Endothelial cell of umbilical vein (primary cell): Measurements from ENCODE around the gene NDUFS6. TPM values are rescaled to one million over a fixed set of nuclear protein-coding genes. Genes with fewer than 3 reads are reported as not detected.

Source experiments
- BruUV-seq: library from RNA; stranded (reverse); fragments of 400-500 nt; replicated peaks from 2 replicates; lab custom pipeline; 2021; lab: Mats Ljungman, UMichigan
- CTCF ChIA-PET: fragments of 300-600, 350-600 bp; sonication (Branson Sonifier 250); formaldehyde crosslinking; loops from one replicate; lab custom pipeline; 2021; ENCODE audit warnings: antibody characterized with exemption, inconsistent platforms; lab: Charles Lee
- POLR2A ChIA-PET: fragments of 300-600, 350-600 bp; sonication (Branson Sonifier 250); formaldehyde crosslinking; loops from one replicate; lab custom pipeline; 2021; ENCODE audit warnings: antibody characterized with exemption, inconsistent platforms; lab: Charles Lee
- DNase-seq: peaks from one replicate; pipeline ENCODE4 v3.0.0-alpha.2; 2011; ENCODE audit warnings: low read depth, low spot score
- FAIRE-seq: peaks from 2 replicates; lab custom pipeline; 2011; peaks lifted over from hg19 to GRCh38; lab: Jason Lieb, UNC
- H2AFZ ChIP-seq: 2 replicates; pipeline ENCODE4 v1.6.0; 2012; ENCODE audit warnings: low read depth, low read length, control low read depth, inconsistent platforms
- H3K27ac ChIP-seq: 2 replicates; pipeline ENCODE4 v1.5.1; 2011; ENCODE audit warnings: low read depth, mild to moderate bottlenecking, control low read depth, low read length, moderate library complexity; ENCODE audit not compliant: insufficient read depth
- H3K27me3 ChIP-seq, 2 experiments: 2 replicates each; pipeline versions ENCODE4 v1.6.0 to v1.6.1; 2011; ENCODE audit warnings: low read length in 2 of 2, mixed read lengths in 1 of 2; ENCODE audit not compliant: control insufficient read depth in 2 of 2, insufficient read depth in 2 of 2
- H3K36me3 ChIP-seq, 2 experiments: 2 replicates in 1 of 2; 3 replicates in 1 of 2; pipeline ENCODE4 v1.5.1; 2011; ENCODE audit warnings: low read length in 2 of 2, mild to moderate bottlenecking in 1 of 2, moderate library complexity in 1 of 2; ENCODE audit not compliant: control insufficient read depth in 2 of 2, insufficient read depth in 2 of 2; ENCODE audit errors: extremely low read depth in 1 of 2
- H3K4me1 ChIP-seq: 3 replicates; pipeline ENCODE4 v1.5.1; 2011; ENCODE audit warnings: mild to moderate bottlenecking, low read length; ENCODE audit not compliant: control insufficient read depth, insufficient read depth; ENCODE audit errors: extremely low read depth
- H3K4me2 ChIP-seq: 2 replicates; pipeline ENCODE4 v1.6.1; 2011; ENCODE audit warnings: low read length, control low read depth, mixed read lengths; ENCODE audit not compliant: insufficient read depth
- H3K4me3 ChIP-seq, 3 experiments: fragments of 200-600 bp in 1 of 3; sonication (generic), shearing (Covaris generic) in 1 of 3; replicated peaks in 1 of 3; 2 replicates each; pipeline ENCODE4 v1.5.1; 2011 to 2016; ENCODE audit warnings: control low read depth in 3 of 3, low read length in 3 of 3, mild to moderate bottlenecking in 2 of 3, inconsistent platforms in 1 of 3, low read depth in 1 of 3, moderate library complexity in 1 of 3; ENCODE audit not compliant: insufficient read depth in 1 of 3
- H3K79me2 ChIP-seq: 2 replicates; pipeline ENCODE4 v1.6.0; 2012; ENCODE audit warnings: low read length, inconsistent platforms; ENCODE audit not compliant: control insufficient read depth, insufficient read depth
- H3K9ac ChIP-seq: replicated peaks from 2 replicates; pipeline ENCODE3; 2011; ENCODE audit warnings: low read length, control low read depth; ENCODE audit not compliant: insufficient read depth; ENCODE audit errors: extremely low read depth
- H3K9me1 ChIP-seq: replicated peaks from 3 replicates; pipeline ENCODE4 v1.6.0; 2011; ENCODE audit warnings: mild to moderate bottlenecking, low read length; ENCODE audit not compliant: control insufficient read depth, insufficient read depth; ENCODE audit errors: extremely low read depth
- H3K9me3 ChIP-seq: replicated peaks from 2 replicates; pipeline ENCODE4 v1.5.1; 2012; ENCODE audit warnings: low read length, inconsistent platforms; ENCODE audit not compliant: control insufficient read depth, insufficient read depth
- H4K20me1 ChIP-seq: replicated peaks from 2 replicates; pipeline ENCODE3; 2011; ENCODE audit warnings: mild to moderate bottlenecking, low read length; ENCODE audit not compliant: control insufficient read depth, insufficient read depth; ENCODE audit errors: extremely low read depth
- EZH2 ChIP-seq: IDR thresholded peaks from 2 replicates; pipeline ENCODE4 v1.6.1; 2012; ENCODE audit warnings: borderline replicate concordance, low read depth, mild to moderate bottlenecking, moderate library complexity, low read length, inconsistent platforms; ENCODE audit not compliant: severe bottlenecking
- FOS ChIP-seq: IDR thresholded peaks from 2 replicates; pipeline ENCODE4 v1.6.1; 2011; ENCODE audit warnings: mild to moderate bottlenecking, low read length, moderate library complexity, borderline replicate concordance; ENCODE audit not compliant: insufficient read depth
- GATA2 ChIP-seq: IDR thresholded peaks from 2 replicates; pipeline ENCODE4 v1.7.0; 2011; ENCODE audit warnings: low read depth, mild to moderate bottlenecking, moderate library complexity, mixed read lengths, low read length; ENCODE audit not compliant: insufficient read length, insufficient read depth
- JUN ChIP-seq: IDR thresholded peaks from 2 replicates; pipeline ENCODE4 v1.6.1; 2011; ENCODE audit warnings: borderline replicate concordance, low read depth; ENCODE audit not compliant: insufficient read length, insufficient read depth
- MYC ChIP-seq: IDR thresholded peaks from one replicate; pipeline ENCODE4 v1.6.1; 2011; ENCODE audit warnings: mild to moderate bottlenecking, low read depth, low read length
- POLR2A ChIP-seq: IDR thresholded peaks from 2 replicates; pipeline ENCODE4 v1.6.1; 2012; ENCODE audit warnings: low read depth, mild to moderate bottlenecking, control low read depth, low read length
- POLR2AphosphoS5 ChIP-seq: IDR thresholded peaks from 2 replicates; pipeline ENCODE4 v1.6.1; 2012; ENCODE audit warnings: low read depth, mild to moderate bottlenecking, control low read depth, low read length, moderate library complexity; ENCODE audit not compliant: insufficient read depth
- dilution Hi-C: fragments of 300-500 bp; cut with MboI; formaldehyde crosslinking; loops from one replicate; pipeline ENCODE4 v1.15.0; 2019; ENCODE audit warnings: low sequenced_read_pairs; ENCODE audit not compliant: extremely low pct_ligation_motif_present
- intact Hi-C: fragments of 100-400 bp; cut with micrococcal nuclease; formaldehyde crosslinking; loops from one replicate; pipeline ENCODE4 v1.10.0; 2022
- polyA plus RNA-seq, 4 experiments: library from polyadenylated mRNA; depleted of rRNA in 3 of 4; stranded (reverse) in 3 of 4; unstranded in 1 of 4; fragments of >200 nt; gene quantifications; 2 replicates each; pipeline versions ENCODE4 v1.2.1 to v1.2.3, GENCODE V29; 2011 to 2012; ENCODE audit warnings: missing spikeins in 1 of 4
- total RNA-seq: library from RNA; stranded (reverse); gene quantifications from 2 replicates; pipeline ENCODE4 v1.2.3, GENCODE V29; 2021
- TF ChIP-seq, protein P1 (sequence below): IDR thresholded peaks from 2 replicates; pipeline ENCODE4 v1.6.1; 2011; ENCODE audit not compliant: insufficient read depth, insufficient read length
- TF ChIP-seq, protein P2 (sequence below), 2 donors: IDR thresholded peaks; 1 replicate in 1 of 2; 2 replicates in 1 of 2; pipeline ENCODE4 v1.5.1; 2011; ENCODE audit warnings: low read length in 2 of 2, mild to moderate bottlenecking in 2 of 2, moderate library complexity in 2 of 2, control low read depth in 1 of 2, inconsistent platforms in 1 of 2, low read depth in 1 of 2; ENCODE audit not compliant: insufficient read depth in 1 of 2; ENCODE audit errors: extremely low read depth in 1 of 2

The NDUFS6 gene
- total and polyA plus RNA-seq, 2 donors (not counting 3 experiments of a cell fraction or from before 2014, with no cell fraction given): 42.5 to 127 TPM

DNA sequence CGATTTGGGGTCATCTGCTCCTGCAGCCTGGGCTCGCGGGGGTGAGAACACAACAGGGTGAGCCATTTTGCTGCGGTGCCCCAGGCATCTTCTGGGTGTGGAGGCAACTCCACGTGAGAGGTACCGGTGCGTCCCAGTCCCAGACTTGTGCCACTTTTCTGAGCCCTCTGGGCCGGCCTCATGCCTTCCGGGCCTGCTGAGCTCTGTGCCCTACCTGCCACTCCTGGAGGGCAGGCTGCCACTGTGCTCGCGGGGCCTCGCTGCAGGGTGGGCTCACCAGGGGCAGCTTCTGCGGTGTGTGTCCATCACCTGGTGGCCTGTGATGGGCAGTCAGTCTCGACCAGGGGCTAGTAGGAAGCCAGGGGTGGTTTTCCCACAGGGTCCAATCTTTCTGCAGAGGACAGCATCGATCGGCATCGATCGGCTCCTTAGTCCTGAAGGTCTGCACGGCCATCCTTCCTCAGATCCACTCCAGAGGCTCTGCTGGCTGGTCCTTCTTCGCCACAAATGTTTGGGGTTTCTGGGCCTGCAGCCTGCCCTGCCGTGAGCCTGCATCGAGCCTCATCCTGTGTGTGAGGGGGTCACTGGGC is 58.9 kb downstream of the NDUFS6 start:
- no peak overlapping the region for H3K4me2 ChIP-seq
- H3K9me1 ChIP-seq: no peaks in the 10 kb centered on the region
- DNase-seq (no peak), FAIRE-seq (no peak)
- no peaks in the 10 kb centered on the region for H3K9me3 ChIP-seq
- no peak overlapping the region for H3K9ac ChIP-seq
- no peaks in the 10 kb centered on the region for H3K27me3 ChIP-seq
- no peak overlapping the region for H3K4me3 ChIP-seq
- no peak overlapping the region for H2AFZ ChIP-seq
- no peak for TF ChIP-seq POLR2A
- TF ChIP-seq, protein P1, sequence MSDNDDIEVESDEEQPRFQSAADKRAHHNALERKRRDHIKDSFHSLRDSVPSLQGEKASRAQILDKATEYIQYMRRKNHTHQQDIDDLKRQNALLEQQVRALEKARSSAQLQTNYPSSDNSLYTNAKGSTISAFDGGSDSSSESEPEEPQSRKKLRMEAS: no peak
- TF ChIP-seq JUN: no peak
- TF ChIP-seq, protein P2, sequence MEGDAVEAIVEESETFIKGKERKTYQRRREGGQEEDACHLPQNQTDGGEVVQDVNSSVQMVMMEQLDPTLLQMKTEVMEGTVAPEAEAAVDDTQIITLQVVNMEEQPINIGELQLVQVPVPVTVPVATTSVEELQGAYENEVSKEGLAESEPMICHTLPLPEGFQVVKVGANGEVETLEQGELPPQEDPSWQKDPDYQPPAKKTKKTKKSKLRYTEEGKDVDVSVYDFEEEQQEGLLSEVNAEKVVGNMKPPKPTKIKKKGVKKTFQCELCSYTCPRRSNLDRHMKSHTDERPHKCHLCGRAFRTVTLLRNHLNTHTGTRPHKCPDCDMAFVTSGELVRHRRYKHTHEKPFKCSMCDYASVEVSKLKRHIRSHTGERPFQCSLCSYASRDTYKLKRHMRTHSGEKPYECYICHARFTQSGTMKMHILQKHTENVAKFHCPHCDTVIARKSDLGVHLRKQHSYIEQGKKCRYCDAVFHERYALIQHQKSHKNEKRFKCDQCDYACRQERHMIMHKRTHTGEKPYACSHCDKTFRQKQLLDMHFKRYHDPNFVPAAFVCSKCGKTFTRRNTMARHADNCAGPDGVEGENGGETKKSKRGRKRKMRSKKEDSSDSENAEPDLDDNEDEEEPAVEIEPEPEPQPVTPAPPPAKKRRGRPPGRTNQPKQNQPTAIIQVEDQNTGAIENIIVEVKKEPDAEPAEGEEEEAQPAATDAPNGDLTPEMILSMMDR (IDR thresholded peaks at IDR 0.05; ENCODE audit: extremely low read depth in 1 of 2, insufficient read depth in 1 of 2, low read depth in 1 of 2, low read length in 2 of 2): no peak
- TF ChIP-seq POLR2AphosphoS5: no peak
- TF ChIP-seq GATA2: no peak
- no peak for TF ChIP-seq FOS
- TF ChIP-seq EZH2: no peak
- no peak for TF ChIP-seq MYC
- no peaks in the 10 kb centered on the region for H4K20me1 ChIP-seq
- dilution Hi-C loops (no loop called here), intact Hi-C loops (no loop called here)
- H3K79me2 ChIP-seq: no peaks in the 10 kb centered on the region
- no peaks in the 10 kb centered on the region for H3K4me1 ChIP-seq
- CTCF ChIA-PET: no interaction called here
- BruUV-seq: no TSS peak
- POLR2A ChIA-PET: no interaction called here
- H3K27ac ChIP-seq: no peak overlapping the region
- no peaks in the 10 kb centered on the region for H3K36me3 ChIP-seq
